GM06990 (cell line): ENCODE results near the gene UBL5.

Source experiments
- DNase-seq: peaks from one replicate; pipeline ENCODE4 v3.0.0-alpha.2; 2011; ENCODE audit not compliant: insufficient read length; ENCODE audit errors: extremely low read depth
- H3K27me3 ChIP-seq: replicated peaks from 2 replicates; pipeline ENCODE4 v1.6.0; 2011; ENCODE audit warnings: low read length; ENCODE audit not compliant: control insufficient read depth, insufficient read depth
- H3K36me3 ChIP-seq: 2 replicates; pipeline ENCODE4 v1.5.1; 2011; ENCODE audit warnings: low read length; ENCODE audit not compliant: control insufficient read depth, insufficient read depth
- H3K4me3 ChIP-seq: replicated peaks from 2 replicates; pipeline ENCODE4 v1.5.1; 2011; ENCODE audit warnings: low read depth, mild to moderate bottlenecking, control low read depth, low read length
- TF ChIP-seq, protein P1 (sequence below): IDR thresholded peaks from 2 replicates; pipeline ENCODE4 v1.5.1; 2011; ENCODE audit warnings: low read length, control low read depth, mild to moderate bottlenecking, inconsistent platforms; ENCODE audit not compliant: insufficient read depth, poor library complexity, severe bottlenecking

UBL5 gene

DNA sequence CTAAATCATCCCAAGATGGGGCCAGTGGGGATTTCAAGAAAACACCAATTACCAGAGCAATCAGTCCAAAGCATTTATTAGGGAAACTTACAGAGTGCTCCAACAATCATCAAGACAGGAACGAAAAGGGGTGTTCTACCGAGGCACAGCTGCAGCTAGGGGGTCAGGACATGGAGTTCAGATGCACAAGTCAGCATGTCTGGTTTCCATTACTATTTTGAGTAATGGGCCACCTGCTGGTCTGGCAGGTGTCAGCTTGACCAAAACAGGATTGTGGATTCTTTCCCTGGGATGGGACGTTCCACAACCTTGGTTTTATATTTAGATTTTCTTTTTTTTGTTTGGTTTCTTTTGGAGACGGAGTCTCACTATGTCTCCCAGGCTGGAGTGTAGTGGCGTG lies 3.9 kb upstream of the UBL5 start:
- DNase-seq = no peak
- H3K36me3 ChIP-seq = no peaks in the 10 kb centered on the region; the same call in 1 of the 2 replicates
- no peak overlapping the region for H3K4me3 ChIP-seq
- TF ChIP-seq, protein P1, sequence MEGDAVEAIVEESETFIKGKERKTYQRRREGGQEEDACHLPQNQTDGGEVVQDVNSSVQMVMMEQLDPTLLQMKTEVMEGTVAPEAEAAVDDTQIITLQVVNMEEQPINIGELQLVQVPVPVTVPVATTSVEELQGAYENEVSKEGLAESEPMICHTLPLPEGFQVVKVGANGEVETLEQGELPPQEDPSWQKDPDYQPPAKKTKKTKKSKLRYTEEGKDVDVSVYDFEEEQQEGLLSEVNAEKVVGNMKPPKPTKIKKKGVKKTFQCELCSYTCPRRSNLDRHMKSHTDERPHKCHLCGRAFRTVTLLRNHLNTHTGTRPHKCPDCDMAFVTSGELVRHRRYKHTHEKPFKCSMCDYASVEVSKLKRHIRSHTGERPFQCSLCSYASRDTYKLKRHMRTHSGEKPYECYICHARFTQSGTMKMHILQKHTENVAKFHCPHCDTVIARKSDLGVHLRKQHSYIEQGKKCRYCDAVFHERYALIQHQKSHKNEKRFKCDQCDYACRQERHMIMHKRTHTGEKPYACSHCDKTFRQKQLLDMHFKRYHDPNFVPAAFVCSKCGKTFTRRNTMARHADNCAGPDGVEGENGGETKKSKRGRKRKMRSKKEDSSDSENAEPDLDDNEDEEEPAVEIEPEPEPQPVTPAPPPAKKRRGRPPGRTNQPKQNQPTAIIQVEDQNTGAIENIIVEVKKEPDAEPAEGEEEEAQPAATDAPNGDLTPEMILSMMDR = no peak
- H3K27me3 ChIP-seq = no peaks in the 10 kb centered on the region

DNA sequence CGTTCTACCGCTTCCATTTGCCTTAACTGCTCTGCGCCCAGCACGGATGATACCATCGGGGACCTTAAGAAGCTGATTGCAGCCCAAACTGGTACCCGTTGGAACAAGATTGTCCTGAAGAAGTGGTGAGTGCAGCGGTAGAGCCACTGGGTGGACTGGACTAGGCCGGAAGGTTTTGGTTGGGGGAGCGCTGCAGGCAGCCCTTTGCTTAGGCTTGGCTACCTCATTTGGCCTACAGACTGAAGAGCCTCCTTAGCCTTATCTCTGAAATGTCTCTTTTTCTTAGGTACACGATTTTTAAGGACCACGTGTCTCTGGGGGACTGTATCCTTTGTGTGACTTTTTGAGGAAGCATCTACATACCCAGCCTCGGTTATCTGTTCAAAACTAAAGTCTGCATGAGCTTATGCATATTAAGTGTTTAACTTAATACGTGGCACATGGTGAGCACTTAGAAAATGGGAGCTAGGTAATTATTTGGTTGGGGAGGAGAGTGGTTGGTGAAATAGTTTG lies 889 bp downstream of the UBL5 start:
- Histone ChIP-seq H3K4me3 (peak overlapping the region; percentile 72), H3K36me3 (no peaks in the 10 kb centered on the region; the same call in 1 of the 2 replicates), H3K27me3 (no peaks in the 10 kb centered on the region)
- TF ChIP-seq, protein P1 = no peak
- no peak for DNase-seq

DNA sequence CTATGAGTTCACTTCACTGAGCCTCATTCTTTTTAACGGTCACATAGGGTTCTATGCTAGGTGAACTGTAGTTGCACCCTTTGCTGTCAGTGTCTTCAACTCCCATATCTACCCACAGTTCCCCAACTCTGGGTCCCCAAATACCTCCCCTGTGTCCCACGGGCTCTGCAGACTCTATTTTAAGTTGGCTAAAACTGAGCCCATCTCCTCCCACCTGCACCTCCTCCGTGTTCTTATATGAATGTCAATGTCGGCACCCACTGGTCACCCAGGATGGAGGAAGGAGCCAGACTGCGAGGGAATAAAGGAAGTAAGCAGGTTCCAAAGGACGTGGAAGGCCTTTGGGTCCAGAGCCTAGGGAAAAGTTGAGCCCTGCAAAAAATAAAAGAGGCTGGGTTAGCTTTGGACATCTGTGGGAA lies 6.6 kb downstream of the UBL5 start:
- Histone ChIP-seq H3K27me3 (no peaks in the 10 kb centered on the region), H3K4me3 (peak overlapping the region; percentile 71; the same call in 1 of the 2 replicates), H3K36me3 (peaks cover 4% of the 10 kb centered on the region)
- TF ChIP-seq, protein P1 = no peak
- no peak for DNase-seq

DNA sequence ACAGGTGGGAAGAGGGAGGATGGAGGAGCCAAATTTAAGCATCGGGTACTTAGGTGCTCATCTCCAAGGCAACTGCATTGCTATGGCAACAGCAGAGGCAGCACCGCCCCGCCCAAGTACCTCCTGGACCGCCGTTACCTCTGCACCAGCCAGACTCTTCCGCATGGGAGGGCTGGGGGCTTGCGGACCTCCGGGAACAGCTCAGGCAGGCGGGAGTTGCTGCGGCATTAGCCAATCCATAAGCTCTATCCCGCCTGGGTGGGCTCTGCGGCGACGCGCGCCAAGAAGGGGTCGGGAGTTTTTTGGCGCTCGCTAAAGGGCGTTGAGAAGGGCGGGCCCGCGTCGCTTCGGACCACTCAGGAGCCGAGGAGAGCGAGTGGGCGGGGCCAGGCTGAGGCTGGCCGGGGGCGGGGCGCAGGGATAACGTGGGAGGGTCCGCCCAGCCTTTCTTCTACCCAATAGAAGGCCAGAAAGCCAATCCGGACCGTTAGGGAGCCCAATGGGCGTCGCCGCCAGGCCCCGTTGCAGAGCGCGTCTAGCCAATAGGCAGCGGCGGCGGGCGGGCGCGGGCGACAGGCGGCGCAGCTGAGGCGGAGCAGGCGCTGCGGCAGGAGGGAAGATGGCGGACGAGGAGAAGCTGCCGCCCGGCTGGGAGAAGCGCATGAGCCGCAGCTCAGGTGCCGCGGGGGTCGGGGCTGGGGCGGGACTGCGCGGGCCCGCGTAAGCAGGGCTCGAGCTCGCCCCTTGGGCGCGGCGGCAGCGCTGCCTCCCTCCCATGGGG lies 7.2 kb downstream of the UBL5 start, which contains the start of gene PIN1:
PIN1 (plus strand) TSS at position 593 of the 781 bp plus-strand sequence; CDS start at position 620, 27 bp downstream.
- H3K36me3 ChIP-seq = peaks cover 4% of the 10 kb centered on the region
- peak; percentile 100 for DNase-seq
- TF ChIP-seq, protein P1 = peak; percentile 20
- no peaks in the 10 kb centered on the region for H3K27me3 ChIP-seq
- peak within 1 kb of the TSS; percentile 92 for H3K4me3 ChIP-seq

DNA sequence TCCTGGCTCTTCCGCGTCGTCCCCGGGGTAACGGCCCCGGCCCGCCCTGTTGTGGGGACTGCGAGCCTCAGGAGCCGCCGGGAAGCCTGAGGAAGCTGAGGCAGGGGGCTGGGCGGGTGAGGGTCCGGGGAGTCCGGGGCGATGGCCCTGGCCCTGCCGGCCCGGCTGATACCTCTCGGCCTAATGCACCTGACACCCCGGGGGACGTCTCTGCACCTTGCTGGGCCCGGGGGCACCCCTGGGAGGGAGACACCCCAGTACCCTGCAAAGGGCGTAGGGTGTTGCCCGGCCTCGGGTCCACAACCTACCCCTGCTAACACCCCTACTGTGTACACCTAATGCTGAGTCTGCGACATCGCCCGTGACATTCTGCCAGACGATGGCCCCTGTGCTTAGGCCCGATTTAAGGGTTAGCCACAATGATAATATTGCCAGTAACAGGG lies 7.8 kb downstream of the UBL5 start:
- no peak for DNase-seq
- TF ChIP-seq, protein P1 = no peak
- Histone ChIP-seq H3K27me3 (no peaks in the 10 kb centered on the region), H3K4me3 (peak overlapping the region; percentile 92), H3K36me3 (peaks cover 5% of the 10 kb centered on the region)
